Large intestine (tissue), 3 donors: ENCODE results near the gene ZFP69B. TPM values are rescaled to one million over a fixed set of nuclear protein-coding genes. Genes with fewer than 3 reads are reported as not detected.

ENCODE experiments used
- DNase-seq, 2 donors: peaks; one replicate each; pipeline versions ENCODE4 v3.0.0 to v3.0.0-alpha.2; 2013
- H3K27ac ChIP-seq: one replicate; pipeline ENCODE4 v1.5.1; 2013; ENCODE audit warnings: low read length
- H3K27me3 ChIP-seq: 2 replicates; pipeline ENCODE4 v1.6.1; 2013; ENCODE audit warnings: low read length; ENCODE audit not compliant: control insufficient read depth, insufficient read depth
- H3K36me3 ChIP-seq: 2 replicates; pipeline ENCODE4 v1.6.1; 2013; ENCODE audit warnings: low read length; ENCODE audit not compliant: control insufficient read depth, insufficient read depth
- H3K4me1 ChIP-seq: one replicate; pipeline ENCODE4 v1.6.1; 2013; ENCODE audit warnings: low read length; ENCODE audit not compliant: control insufficient read depth, insufficient read depth
- H3K4me3 ChIP-seq: one replicate; pipeline ENCODE4 v1.5.1; 2013; ENCODE audit warnings: low read length
- H3K9me3 ChIP-seq: one replicate; pipeline ENCODE4 v1.6.1; 2013; ENCODE audit warnings: mild to moderate bottlenecking, low read depth, low read length, moderate library complexity; ENCODE audit not compliant: control insufficient read depth
- WGBS: methylation state at CpG from one replicate; pipeline ENCODE4 v1.1.5; 2013; ENCODE audit warnings: low lambda C conversion rate; ENCODE audit not compliant: insufficient coverage; 5-methylcytosine and 5-hydroxymethylcytosine counted together
- polyA plus RNA-seq: library from polyadenylated mRNA; unstranded; fragments of 120-200 nt; gene quantifications from one replicate; pipeline ENCODE4 v1.2.1, GENCODE V29; 2013

ZFP69B gene
- polyA plus RNA-seq, 1 donor = 2.7 TPM

GRCh38 chr1:40414331-40414730, 35.9 kb upstream of the ZFP69B start:
- Histone ChIP-seq H3K27ac (no peak overlapping the region), H3K4me3 (no peak overlapping the region), H3K9me3 (no peaks in the 10 kb centered on the region), H3K4me1 (no peaks in the 10 kb centered on the region), H3K27me3 (no peaks in the 10 kb centered on the region), H3K36me3 (peaks cover 51% of the 10 kb centered on the region)
- WGBS = no CpG with 5 or more reads among the region's 3 CpGs
- no peak for DNase-seq

GRCh38 chr1:40416709-40417108, 33.6 kb upstream of the ZFP69B start:
- Histone ChIP-seq H3K9me3 (no peaks in the 10 kb centered on the region), H3K4me1 (no peaks in the 10 kb centered on the region), H3K27ac (no peak overlapping the region), H3K27me3 (no peaks in the 10 kb centered on the region), H3K36me3 (peaks cover 43% of the 10 kb centered on the region), H3K4me3 (no peak overlapping the region)
- no CpG with 5 or more reads among the region's 4 CpGs for WGBS
- DNase-seq = no peak

- H3K36me3 ChIP-seq = peaks cover 13% of the 10 kb centered on the region
- H3K9me3 ChIP-seq = no peaks in the 10 kb centered on the region
- no peak overlapping the region for H3K4me3 ChIP-seq
- H3K27ac ChIP-seq = no peak overlapping the region
- H3K4me1 ChIP-seq = no peaks in the 10 kb centered on the region
- peak in 1 of 2 donors; percentile 5 for DNase-seq
- no CpG with 5 or more reads among the region's 15 CpGs for WGBS
- H3K27me3 ChIP-seq = no peaks in the 10 kb centered on the region
Observed at GRCh38 chr1:40421431-40422384, 28.6 kb upstream of the ZFP69B start.

GRCh38 chr1:40422630-40423263, 27.5 kb upstream of the ZFP69B start:
- Histone ChIP-seq H3K4me1 (no peaks in the 10 kb centered on the region), H3K27ac (no peak overlapping the region), H3K36me3 (peaks cover 5% of the 10 kb centered on the region), H3K4me3 (no peak overlapping the region), H3K27me3 (no peaks in the 10 kb centered on the region), H3K9me3 (no peaks in the 10 kb centered on the region)
- no peak for DNase-seq
- 100% methylated on average over 1 of the region's 11 CpGs for WGBS

DNA sequence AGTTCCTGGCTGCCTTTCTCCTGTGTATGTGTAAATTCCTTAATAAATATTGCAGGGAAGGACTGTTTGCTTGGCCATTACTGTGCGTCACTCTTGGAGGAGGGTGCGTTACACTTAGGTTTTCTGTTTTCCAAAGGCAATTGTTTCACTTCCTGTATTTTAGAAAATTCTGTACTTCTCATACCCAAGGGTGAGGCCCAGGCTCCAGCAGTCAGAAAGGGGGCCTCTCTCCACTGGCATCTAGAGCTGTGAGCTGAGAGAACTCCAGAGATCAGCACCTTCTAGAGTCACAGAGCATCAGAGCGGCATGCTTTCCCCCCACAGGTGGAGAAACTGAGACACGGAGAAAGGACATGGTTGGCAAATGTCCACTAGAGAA, 27.0 kb upstream of the ZFP69B start:
- no peaks in the 10 kb centered on the region for H3K27me3 ChIP-seq
- H3K4me1 ChIP-seq = no peaks in the 10 kb centered on the region
- H3K4me3 ChIP-seq = no peak overlapping the region
- no peaks in the 10 kb centered on the region for H3K9me3 ChIP-seq
- no peak overlapping the region for H3K27ac ChIP-seq
- peaks cover 5% of the 10 kb centered on the region for H3K36me3 ChIP-seq
- DNase-seq = no peak
- no CpG with 5 or more reads among the region's 4 CpGs for WGBS

GRCh38 chr1:40423951-40424618, 26.2 kb upstream of the ZFP69B start:
- Histone ChIP-seq H3K9me3 (no peaks in the 10 kb centered on the region), H3K4me1 (no peaks in the 10 kb centered on the region), H3K36me3 (peaks cover 5% of the 10 kb centered on the region), H3K4me3 (no peak overlapping the region), H3K27ac (no peak overlapping the region), H3K27me3 (no peaks in the 10 kb centered on the region)
- DNase-seq = no peak
- WGBS = 87% methylated on average over 3 of the region's 6 CpGs

DNA sequence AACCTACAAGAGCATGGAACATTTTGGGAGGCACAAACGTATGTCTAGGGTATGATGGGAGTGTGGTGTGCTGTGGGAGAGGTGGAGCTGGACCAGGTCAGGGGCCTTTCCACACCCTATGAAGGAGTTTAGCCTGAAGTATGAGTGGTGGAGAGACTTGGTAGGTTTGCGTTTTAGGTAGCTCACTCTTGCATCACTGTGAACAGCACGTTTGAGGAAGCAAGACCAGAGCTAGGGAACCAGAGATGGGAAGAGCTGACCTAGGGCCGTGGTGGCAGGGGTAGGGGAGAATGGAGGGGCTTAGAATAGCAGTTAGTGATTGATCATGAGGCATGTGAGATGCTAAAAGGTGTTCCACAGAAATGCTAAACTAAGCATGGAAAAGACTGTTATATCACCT, 25.1 kb upstream of the ZFP69B start:
- Histone ChIP-seq H3K27ac (no peak overlapping the region), H3K4me1 (no peaks in the 10 kb centered on the region), H3K9me3 (no peaks in the 10 kb centered on the region), H3K4me3 (no peak overlapping the region), H3K27me3 (no peaks in the 10 kb centered on the region), H3K36me3 (peaks cover 5% of the 10 kb centered on the region)
- 80% methylated on average over 1 of the region's 4 CpGs for WGBS
- no peak for DNase-seq

DNA sequence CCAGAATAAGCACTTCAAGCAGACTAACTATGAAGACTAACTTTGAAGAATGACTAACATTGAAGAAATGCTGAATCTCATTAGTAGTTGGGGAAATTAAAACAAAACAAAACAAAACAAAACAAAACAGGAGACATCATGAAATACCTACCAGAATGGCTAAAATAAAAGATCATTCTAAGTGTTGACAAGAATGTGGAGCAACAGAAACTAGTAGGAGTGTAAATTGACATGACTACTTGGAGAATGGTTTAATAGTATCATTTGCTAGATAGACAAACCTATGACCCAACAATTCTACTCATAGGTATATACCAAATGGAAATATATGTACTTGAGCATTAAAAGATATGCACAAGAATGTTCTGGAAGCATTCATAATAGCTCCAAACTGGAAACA, 18.9 kb upstream of the ZFP69B start:
- no peaks in the 10 kb centered on the region for H3K36me3 ChIP-seq
- no peaks in the 10 kb centered on the region for H3K27me3 ChIP-seq
- no peaks in the 10 kb centered on the region for H3K9me3 ChIP-seq
- no peak overlapping the region for H3K27ac ChIP-seq
- no peak overlapping the region for H3K4me3 ChIP-seq
- DNase-seq = no peak
- H3K4me1 ChIP-seq = no peaks in the 10 kb centered on the region

DNA sequence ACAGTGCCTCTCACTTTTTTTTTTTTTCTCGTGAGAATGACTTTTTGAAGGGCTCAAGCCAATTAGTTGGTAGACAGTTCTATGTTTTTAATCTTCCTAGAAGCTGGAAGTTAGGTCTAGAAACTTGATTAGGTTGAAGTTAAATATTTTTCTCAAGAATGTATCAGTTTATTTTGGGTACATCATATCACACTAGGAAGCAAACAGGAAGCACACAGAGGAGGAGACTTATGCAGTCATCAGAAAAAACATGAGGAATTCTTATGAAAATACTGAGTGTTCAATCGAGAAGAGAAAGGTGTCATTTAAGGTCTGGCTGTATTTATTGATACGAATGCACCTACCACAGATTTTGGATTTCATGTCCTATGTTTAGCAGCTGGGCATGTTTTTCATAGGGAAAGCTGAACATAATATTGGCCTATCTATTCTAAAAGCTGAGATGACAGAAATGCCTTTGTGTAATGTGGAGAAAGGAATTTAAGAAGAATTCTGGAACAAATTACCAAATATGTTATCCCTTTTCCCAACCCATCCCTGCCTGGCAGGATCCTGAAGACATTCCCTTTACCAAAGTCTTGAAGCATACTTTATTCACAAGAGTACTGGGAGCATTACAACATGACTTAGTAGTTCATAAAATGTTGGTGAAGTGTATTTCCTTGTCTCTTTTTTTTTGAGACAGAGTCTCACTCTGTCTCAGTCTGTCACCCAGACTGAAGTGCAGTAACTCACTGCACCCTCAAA, 17.5 kb upstream of the ZFP69B start:
- WGBS = 86% methylated on average over 1 of the region's 3 CpGs
- Histone ChIP-seq H3K36me3 (no peaks in the 10 kb centered on the region), H3K4me3 (no peak overlapping the region)

GRCh38 chr1:40435471-40435870, 14.8 kb upstream of the ZFP69B start:
- no peaks in the 10 kb centered on the region for H3K9me3 ChIP-seq
- no peaks in the 10 kb centered on the region for H3K4me1 ChIP-seq
- no peak overlapping the region for H3K27ac ChIP-seq
- H3K27me3 ChIP-seq = no peaks in the 10 kb centered on the region
- WGBS = no CpG with 5 or more reads among the region's 5 CpGs
- no peak for DNase-seq
- no peaks in the 10 kb centered on the region for H3K36me3 ChIP-seq
- H3K4me3 ChIP-seq = no peak overlapping the region

More for the DNA sequence above, 17.5 kb upstream of the ZFP69B start:
- Histone ChIP-seq H3K27me3 (no peaks in the 10 kb centered on the region), H3K4me1 (no peaks in the 10 kb centered on the region), H3K9me3 (no peaks in the 10 kb centered on the region), H3K27ac (no peak overlapping the region)
- no peak for DNase-seq
